ENCODE measurements around the gene PKD1L1.

DNA sequence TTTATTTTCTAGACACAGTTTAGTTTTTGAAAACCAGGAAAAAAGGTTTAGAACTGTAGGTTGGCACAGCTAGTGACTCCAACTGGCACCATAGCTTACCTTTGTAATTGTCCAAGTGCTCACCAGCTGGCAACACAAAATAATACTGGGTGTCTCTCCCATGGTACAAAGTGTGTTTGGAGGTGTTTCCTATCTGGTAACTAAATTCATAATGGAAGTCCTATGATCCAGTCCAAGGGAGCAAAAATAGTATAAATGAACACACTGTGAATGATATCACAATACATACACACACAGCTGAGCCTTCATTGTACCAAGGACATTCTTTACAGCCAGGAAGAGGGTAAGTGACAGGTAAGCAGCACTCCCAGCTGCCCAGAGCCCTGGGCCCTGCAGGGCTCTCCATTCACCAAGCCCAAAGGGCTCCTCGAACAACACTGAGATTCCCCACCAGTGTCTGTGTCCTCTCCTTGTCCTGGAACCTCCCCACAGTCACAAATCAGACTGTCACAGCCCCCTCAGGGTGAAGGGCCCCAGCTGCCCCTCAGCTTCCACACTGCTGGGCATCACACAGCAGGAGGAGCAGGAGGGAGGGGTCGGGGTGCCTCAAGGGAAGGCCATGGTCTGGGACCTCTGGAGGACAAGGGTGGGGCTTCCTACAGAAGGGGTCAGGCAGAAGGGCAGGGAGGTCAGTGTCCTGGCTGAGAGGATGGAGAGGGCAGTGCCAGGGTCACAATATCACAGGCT is 72.1 kb downstream of the PKD1L1 start:
- TF ChIP-seq, protein P1, sequence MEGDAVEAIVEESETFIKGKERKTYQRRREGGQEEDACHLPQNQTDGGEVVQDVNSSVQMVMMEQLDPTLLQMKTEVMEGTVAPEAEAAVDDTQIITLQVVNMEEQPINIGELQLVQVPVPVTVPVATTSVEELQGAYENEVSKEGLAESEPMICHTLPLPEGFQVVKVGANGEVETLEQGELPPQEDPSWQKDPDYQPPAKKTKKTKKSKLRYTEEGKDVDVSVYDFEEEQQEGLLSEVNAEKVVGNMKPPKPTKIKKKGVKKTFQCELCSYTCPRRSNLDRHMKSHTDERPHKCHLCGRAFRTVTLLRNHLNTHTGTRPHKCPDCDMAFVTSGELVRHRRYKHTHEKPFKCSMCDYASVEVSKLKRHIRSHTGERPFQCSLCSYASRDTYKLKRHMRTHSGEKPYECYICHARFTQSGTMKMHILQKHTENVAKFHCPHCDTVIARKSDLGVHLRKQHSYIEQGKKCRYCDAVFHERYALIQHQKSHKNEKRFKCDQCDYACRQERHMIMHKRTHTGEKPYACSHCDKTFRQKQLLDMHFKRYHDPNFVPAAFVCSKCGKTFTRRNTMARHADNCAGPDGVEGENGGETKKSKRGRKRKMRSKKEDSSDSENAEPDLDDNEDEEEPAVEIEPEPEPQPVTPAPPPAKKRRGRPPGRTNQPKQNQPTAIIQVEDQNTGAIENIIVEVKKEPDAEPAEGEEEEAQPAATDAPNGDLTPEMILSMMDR (IDR thresholded peaks at IDR 0.05): no peak
- no peak for TF ChIP-seq POLR2A (IDR thresholded peaks at IDR 0.05)

All from gastroesophageal sphincter (tissue), 3 donors.